HG02840 (cell line): ENCODE data around the gene FHL2.
A peak's percentile ranks its signal among the peaks of the same experiment; 100 is the strongest.
"Not testable (repeated sequence)": the region's sequence is repeated elsewhere in the genome, so short reads cannot be mapped to it uniquely, and the experiment has no call there.

ENCODE experiments used
- ATAC-seq: cut with Tn5 transposase; IDR thresholded peaks from one replicate; pipeline ENCODE4 v1.9.1; 2021; ENCODE audit warnings: mild to moderate bottlenecking, moderate library complexity, moderate number of reproducible peaks; ENCODE audit not compliant: unreplicated experiment, low FRiP score

Gene FHL2

GRCh38 chr2:105361102-105361889 lies 37.6 kb downstream of the FHL2 start:
- no peak for ATAC-seq

GRCh38 chr2:105358593-105358992 lies 40.3 kb downstream of the FHL2 start:
- no peak for ATAC-seq

- ATAC-seq: no peak
Observed at GRCh38 chr2:105357122-105357521, 41.7 kb downstream of the FHL2 start.

GRCh38 chr2:105344704-105345345 lies 54.0 kb downstream of the FHL2 start:
- no peak for ATAC-seq

GRCh38 chr2:105339414-105339813 lies 59.4 kb downstream of the FHL2 start:
- no peak for ATAC-seq

GRCh38 chr2:105338020-105338385 lies 60.8 kb downstream of the FHL2 start:
- ATAC-seq: no peak

GRCh38 chr2:105337122-105338019 lies 61.5 kb downstream of the FHL2 start, which contains the start of gene C2orf49:
C2orf49 (plus strand) TSS chr2:105337540; CDS start chr2:105337588, 48 bp downstream.
- peak; percentile 94 for ATAC-seq

GRCh38 chr2:105336786-105337121 lies 62.1 kb downstream of the FHL2 start:
- no peak for ATAC-seq

GRCh38 chr2:105335469-105335868 lies 63.4 kb downstream of the FHL2 start:
- no peak for ATAC-seq

- no peak for ATAC-seq
Observed at GRCh38 chr2:105334211-105334610, 64.6 kb downstream of the FHL2 start.

GRCh38 chr2:105330681-105331375 lies 68.0 kb downstream of the FHL2 start:
- ATAC-seq: no peak

GRCh38 chr2:105329561-105330495 lies 69.0 kb downstream of the FHL2 start, which contains the start of gene TGFBRAP1:
TGFBRAP1 (minus strand) TSS chr2:105329735; CDS start chr2:105308301, 21,434 bp downstream.
- ATAC-seq: peak; percentile 66

- no peak for ATAC-seq
Observed at GRCh38 chr2:105329197-105329554, 69.7 kb downstream of the FHL2 start.

GRCh38 chr2:105328281-105329196 lies 70.3 kb downstream of the FHL2 start:
- no peak for ATAC-seq

GRCh38 chr2:105327690-105328089 lies 71.2 kb downstream of the FHL2 start:
- ATAC-seq: no peak

GRCh38 chr2:105327271-105327670 lies 71.6 kb downstream of the FHL2 start:
- not testable (repeated sequence) for ATAC-seq

GRCh38 chr2:105325389-105325963 lies 73.4 kb downstream of the FHL2 start:
- ATAC-seq: no peak

GRCh38 chr2:105324732-105325131 lies 74.1 kb downstream of the FHL2 start:
- ATAC-seq: no peak
